IMR-90 (cell line): ENCODE measurements around the gene ENAH. TPM values are rescaled to one million over a fixed set of nuclear protein-coding genes. Genes with fewer than 3 reads are reported as not detected.

Experiments used
- ATAC-seq: fragments of 200-7000 bp; cut with Tn5 transposase; 2 replicates; pipeline ENCODE4 v1.9.1; 2020; ENCODE audit warnings: low read depth, mild to moderate bottlenecking, moderate library complexity
- BruUV-seq: library from RNA; stranded (reverse); fragments of 400-500 nt; replicated peaks from 2 replicates; lab custom pipeline; 2021; lab: Mats Ljungman, UMichigan
- CTCF ChIA-PET: fragments of 300-600 bp; formaldehyde crosslinking; extraction: SDS; loops from one replicate; lab custom pipeline; 2021; ENCODE audit warnings: antibody characterized with exemption; lab: Yijun Ruan, JAX
- POLR2A ChIA-PET: fragments of 300-600 bp; sonication (Branson Sonifier 250); formaldehyde crosslinking; loops from one replicate; lab custom pipeline; 2022; ENCODE audit warnings: antibody characterized with exemption; ENCODE audit not compliant: unreplicated experiment; lab: Charles Lee
- DNase-seq: peaks from one replicate; pipeline ENCODE4 v3.0.0; 2013
- H2AFZ ChIP-seq: replicated peaks from 2 replicates; pipeline ENCODE3; 2013; ENCODE audit warnings: low read length, mild to moderate bottlenecking; ENCODE audit not compliant: poor library complexity
- H2AK5ac ChIP-seq: 2 replicates; pipeline ENCODE4 v1.6.1; 2013; ENCODE audit warnings: low read depth, low read length, inconsistent platforms
- H2AK9ac ChIP-seq: replicated peaks from 2 replicates; pipeline ENCODE3; 2013; ENCODE audit warnings: mild to moderate bottlenecking, low read depth, low read length, moderate library complexity; ENCODE audit not compliant: poor library complexity
- H2BK120ac ChIP-seq: 2 replicates; pipeline ENCODE4 v1.6.1; 2013; ENCODE audit warnings: low read depth, low read length, inconsistent platforms
- H2BK15ac ChIP-seq: 3 replicates; pipeline ENCODE4 v1.6.1; 2013; ENCODE audit warnings: low read depth, low read length, inconsistent platforms
- H2BK20ac ChIP-seq: 2 replicates; pipeline ENCODE4 v1.6.1; 2013; ENCODE audit warnings: low read depth, mild to moderate bottlenecking, inconsistent platforms, low read length, moderate library complexity
- H2BK5ac ChIP-seq: 2 replicates; pipeline ENCODE4 v1.6.1; 2013; ENCODE audit warnings: mild to moderate bottlenecking, low read depth, low read length, inconsistent platforms; ENCODE audit not compliant: poor library complexity, severe bottlenecking
- H3K14ac ChIP-seq: replicated peaks from 2 replicates; pipeline ENCODE4 v1.6.1; 2013; ENCODE audit warnings: low read depth, low read length, inconsistent platforms
- H3K18ac ChIP-seq: 2 replicates; pipeline ENCODE4 v1.6.1; 2013; ENCODE audit warnings: low read depth, low read length, control low read depth
- H3K23ac ChIP-seq: 2 replicates; pipeline ENCODE4 v1.6.1; 2013; ENCODE audit warnings: low read depth, low read length, inconsistent platforms
- H3K27ac ChIP-seq: 2 replicates; pipeline ENCODE4 v1.5.1; 2013; ENCODE audit warnings: mild to moderate bottlenecking, control low read depth, low read length; ENCODE audit not compliant: insufficient read depth
- H3K27me3 ChIP-seq: 2 replicates; pipeline ENCODE4 v1.6.1; 2013; ENCODE audit warnings: low read length; ENCODE audit not compliant: control insufficient read depth, insufficient read depth
- H3K36me3 ChIP-seq: 2 replicates; pipeline ENCODE4 v1.6.1; 2013; ENCODE audit warnings: low read length, mixed read lengths; ENCODE audit not compliant: control insufficient read depth, insufficient read depth
- H3K4ac ChIP-seq: 2 replicates; pipeline ENCODE4 v1.6.1; 2013; ENCODE audit warnings: low read depth, low read length, inconsistent platforms
- H3K4me1 ChIP-seq: 2 replicates; pipeline ENCODE4 v1.6.1; 2013; ENCODE audit warnings: low read length, mixed read lengths; ENCODE audit not compliant: control insufficient read depth, insufficient read depth
- H3K4me2 ChIP-seq: 2 replicates; pipeline ENCODE4 v1.6.1; 2013; ENCODE audit warnings: low read depth, mild to moderate bottlenecking, control low read depth, low read length, moderate library complexity
- H3K4me3 ChIP-seq: 2 replicates; pipeline ENCODE4 v1.5.1; 2013; ENCODE audit warnings: low read depth, mild to moderate bottlenecking, control low read depth, low read length, moderate library complexity; ENCODE audit not compliant: insufficient read depth
- H3K56ac ChIP-seq: 2 replicates; pipeline ENCODE4 v1.6.1; 2013; ENCODE audit warnings: low read length, inconsistent platforms; ENCODE audit not compliant: insufficient read depth; ENCODE audit errors: extremely low read depth
- H3K79me1 ChIP-seq, 2 experiments: 2 replicates each; pipeline ENCODE4 v1.6.1; 2013; ENCODE audit warnings: low read length in 2 of 2, inconsistent platforms in 1 of 2, low read depth in 1 of 2
- H3K9ac ChIP-seq: 2 replicates; pipeline ENCODE4 v1.6.1; 2013; ENCODE audit warnings: low read depth, low read length, control low read depth
- H3K9me1 ChIP-seq: 2 replicates; pipeline ENCODE4 v1.6.1; 2013; ENCODE audit warnings: low read length, inconsistent platforms; ENCODE audit not compliant: insufficient read depth
- H3K9me3 ChIP-seq: 2 replicates; pipeline ENCODE4 v1.6.1; 2013; ENCODE audit warnings: low read length; ENCODE audit not compliant: control insufficient read depth, insufficient read depth
- H4K20me1 ChIP-seq: 2 replicates; pipeline ENCODE4 v1.6.1; 2013; ENCODE audit warnings: low read length, inconsistent platforms; ENCODE audit not compliant: insufficient read depth
- H4K5ac ChIP-seq: 2 replicates; pipeline ENCODE4 v1.6.1; 2013; ENCODE audit warnings: mild to moderate bottlenecking, low read depth, low read length, control low read depth
- H4K8ac ChIP-seq, 2 experiments: 2 replicates each; pipeline ENCODE4 v1.6.1; 2013; ENCODE audit warnings: low read depth in 2 of 2, low read length in 2 of 2, control low read depth in 1 of 2, inconsistent platforms in 1 of 2
- H4K91ac ChIP-seq: 2 replicates; pipeline ENCODE4 v1.6.1; 2013; ENCODE audit warnings: low read depth, low read length, inconsistent platforms; ENCODE audit not compliant: insufficient read depth
- POLR2A ChIP-seq: IDR thresholded peaks from 2 replicates; pipeline ENCODE4 v1.6.1; 2012; ENCODE audit warnings: mild to moderate bottlenecking, low read depth, low read length
- whole genome bisulfite sequencing, 2 experiments: methylation state at CpG; one replicate each; pipeline versions ENCODE4 v1.1.5 to v1.1.7; 2013; ENCODE audit warnings: missing lambda C conversion rate in 2 of 2; ENCODE audit not compliant: insufficient read length in 1 of 2; ENCODE audit errors: extremely low coverage in 2 of 2; 5-methylcytosine and 5-hydroxymethylcytosine counted together
- dilution Hi-C: fragments of 300-500 bp; cut with HindIII; formaldehyde crosslinking; loops from one replicate; pipeline ENCODE4 v1.14.3; 2018; ENCODE audit warnings: low sequenced_read_pairs; ENCODE audit not compliant: unreplicated experiment
- in situ Hi-C: fragments of 300-500 bp; cut with MboI; formaldehyde crosslinking; loops from 3 replicates; pipeline ENCODE4 v1.14.3; 2019; ENCODE audit warnings: low sequenced_read_pairs, inconsistent platforms, mixed read lengths
- intact Hi-C: fragments of 100-400 bp; cut with micrococcal nuclease; formaldehyde crosslinking; loops from 2 replicates; pipeline ENCODE4 v1.10.0; 2022
- polyA plus RNA-seq, 3 experiments: library from polyadenylated mRNA; depleted of rRNA; stranded (reverse); fragments of >200 nt; gene quantifications; 2 replicates each; pipeline ENCODE4 v1.2.3, GENCODE V29; 2012; ENCODE audit warnings: low replicate concordance in 1 of 3
- total RNA-seq: library from RNA; depleted of rRNA; stranded (reverse); fragments of >200 nt; gene quantifications from 2 replicates; pipeline ENCODE4 v1.2.3, GENCODE V29; 2012

ENAH gene
- total and polyA plus RNA-seq, 2 of the 4 experiments (the other 2 are of a cell fraction) = 61.3 to 86.9 TPM

- TSS peak; percentile 71 for BruUV-seq
- peak overlapping the region; percentile 63; the same call in 1 of the 2 replicates for H4K5ac ChIP-seq
- dilution Hi-C loops (no loop called here), in situ Hi-C loops (no loop called here), intact Hi-C loops (loop anchor here (5.0 to 10.0 kb wide), 2 partner anchors 264 to 317 kb away; partner anchors contain the start of gene PYCR2)
- peak overlapping the region; percentile 84 for H3K18ac ChIP-seq
- peaks cover 21% of the 10 kb centered on the region for H3K4me1 ChIP-seq
- peak overlapping the region; percentile 81; the same call in 1 of the 2 replicates for H3K4me2 ChIP-seq
- peak overlapping the region; percentile 99 for H2BK5ac ChIP-seq
- H4K91ac ChIP-seq = peak overlapping the region; percentile 93
- peak overlapping the region; percentile 96 for H2BK15ac ChIP-seq
- peak overlapping the region; percentile 97; the same call in 1 of the 2 replicates for H3K4ac ChIP-seq
- H3K27me3 ChIP-seq = no peaks in the 10 kb centered on the region
- H4K8ac ChIP-seq = peak overlapping the region; percentile 90 to 96
- H3K14ac ChIP-seq = peak overlapping the region; percentile 94
- ChIA-PET CTCF (interaction anchor here (0.9 to 1.5 kb wide), 2 partner anchors 25 to 111 kb away, joined by 4 read pairs; no protein-coding TSS in a partner anchor), POLR2A (interaction anchor here (0.6 kb wide), 1 partner anchor 388 kb away, joined by 4 read pairs; no protein-coding TSS in a partner anchor)
- DNase-seq (peak; percentile 56), ATAC-seq (peak; percentile 4)
- H2AK5ac ChIP-seq = 0 out of 2 replicates have a peak overlapping the region, but pooled peaks have one; percentile 97
- H3K56ac ChIP-seq = peak overlapping the region; percentile 97
- H3K9ac ChIP-seq = peak overlapping the region; percentile 55
- peaks cover 3 to 10% of the 10 kb centered on the region in 2 experiments; a peak in 3 of 4 replicates for H3K79me1 ChIP-seq
- H2AK9ac ChIP-seq = no peak overlapping the region
- no peak overlapping the region for H2AFZ ChIP-seq
- peak overlapping the region; percentile 96 for H2BK120ac ChIP-seq
- H3K9me1 ChIP-seq = 0 out of 2 replicates have a peak, but pooled peaks cover 8% of the 10 kb centered on the region
- no peak for TF ChIP-seq POLR2A
- no peaks in the 10 kb centered on the region for H3K36me3 ChIP-seq
- H3K4me3 ChIP-seq = no peak overlapping the region
- peak overlapping the region; percentile 90; the same call in 1 of the 2 replicates for H3K23ac ChIP-seq
- no peaks in the 10 kb centered on the region for H3K9me3 ChIP-seq
- WGBS, 2 experiments = no CpG with 5 or more reads among the region's 2 CpGs
- peaks cover 4% of the 10 kb centered on the region; the same call in 1 of the 2 replicates for H4K20me1 ChIP-seq
- H2BK20ac ChIP-seq = peak overlapping the region; percentile 94
- peak overlapping the region; percentile 97 for H3K27ac ChIP-seq
These were observed 5.1 kb upstream of the ENAH start for GRCh38 chr1:225658041-225658440.
